K562 (cell line): Measurements from ENCODE around the gene SMIM35. TPM values are rescaled to one million over a fixed set of nuclear protein-coding genes. Genes with fewer than 3 reads are reported as not detected.

Experiments
- ASH1L ChIP-seq: fragments of 450-650 bp; IDR thresholded peaks from 2 replicates; pipeline ENCODE4 v1.6.1; 2018; ENCODE audit warnings: borderline replicate concordance, mild to moderate bottlenecking, low read depth; ENCODE audit not compliant: partially characterized antibody
- BRCA1 ChIP-seq, 2 experiments: fragments of 450-650 bp in 1 of 2; sonication (generic) in 1 of 2; formaldehyde crosslinking in 1 of 2; IDR thresholded peaks; 2 replicates each; pipeline versions ENCODE4 v1.5.0 to v1.6.1; 2017 to 2020; ENCODE audit warnings: mild to moderate bottlenecking in 1 of 2, missing genetic modification reagents in 1 of 2
- BRF1 ChIP-seq: IDR thresholded peaks from 3 replicates; pipeline ENCODE4 v1.6.1; 2011; ENCODE audit warnings: borderline replicate concordance, mild to moderate bottlenecking; ENCODE audit not compliant: insufficient read length; ENCODE audit errors: extremely low read depth
- CREBBP ChIP-seq: IDR thresholded peaks from one replicate; pipeline ENCODE4 v1.6.1; 2012; ENCODE audit warnings: low read depth, mild to moderate bottlenecking, control low read depth, inconsistent platforms, low read length
- FOXA3 ChIP-seq, 2 experiments: fragments of 450-650 bp in 1 of 2; sonication (generic) in 1 of 2; formaldehyde crosslinking; IDR thresholded peaks in 1 of 2; conservative IDR thresholded peaks in 1 of 2; 2 replicates each; pipeline versions ENCODE4 v1.4.0 to v1.8.0; 2020 to 2022; ENCODE audit warnings: mild to moderate bottlenecking in 2 of 2, missing genetic modification reagents in 1 of 2
- FOXK1 ChIP-seq: sonication (generic); formaldehyde crosslinking; IDR thresholded peaks from 2 replicates; pipeline ENCODE4 v1.8.0; 2022; ENCODE audit warnings: missing genetic modification reagents, mild to moderate bottlenecking, borderline replicate concordance
- GTF2A2 ChIP-seq: IDR thresholded peaks from 2 replicates; pipeline ENCODE4 v1.6.1; 2016; ENCODE audit warnings: mild to moderate bottlenecking, missing genetic modification characterization, missing compliant biosample characterization
- MEF2A ChIP-seq: IDR thresholded peaks from 2 replicates; pipeline ENCODE4 v1.6.1; 2011; ENCODE audit warnings: low read depth, mild to moderate bottlenecking, low read length, moderate library complexity; ENCODE audit not compliant: control insufficient read depth
- MTA3 ChIP-seq: fragments of 450-650 bp; formaldehyde crosslinking; IDR thresholded peaks from 2 replicates; pipeline ENCODE4 v1.6.1; 2017; ENCODE audit warnings: mild to moderate bottlenecking, borderline replicate concordance
- NCOR1 ChIP-seq: fragments of 450-650 bp; IDR thresholded peaks from 2 replicates; pipeline ENCODE4 v1.6.1; 2016; ENCODE audit warnings: mild to moderate bottlenecking, moderate library complexity
- PCBP1 ChIP-seq: fragments of 200-400 bp; formaldehyde crosslinking; IDR thresholded peaks from 2 replicates; pipeline ENCODE4 v1.6.1; 2018; ENCODE audit warnings: mild to moderate bottlenecking, low read depth, low read length; ENCODE audit not compliant: poor library complexity, severe bottlenecking
- PML ChIP-seq: IDR thresholded peaks from 2 replicates; pipeline ENCODE4 v1.6.1; 2012; ENCODE audit warnings: low read length, inconsistent platforms
- PTTG1 ChIP-seq: fragments of 450-650 bp; IDR thresholded peaks from 2 replicates; pipeline ENCODE4 v1.6.1; 2016; ENCODE audit warnings: low read depth, mild to moderate bottlenecking, missing genetic modification characterization, missing compliant biosample characterization
- RFX5 ChIP-seq: IDR thresholded peaks from 2 replicates; pipeline ENCODE4 v1.6.1; 2011; ENCODE audit warnings: low read depth, mild to moderate bottlenecking, improper control_type of control experiment, low read length
- SAFB2 ChIP-seq: fragments of 200-400 bp; formaldehyde crosslinking; IDR thresholded peaks from 2 replicates; pipeline ENCODE4 v1.6.1; 2018; ENCODE audit warnings: borderline replicate concordance, low read length, low read depth, moderate library complexity; ENCODE audit not compliant: severe bottlenecking
- SETDB1 ChIP-seq: IDR thresholded peaks from one replicate; pipeline ENCODE4 v1.6.1; 2012; ENCODE audit warnings: low read length, control low read depth, inconsistent platforms
- SNAPC5 ChIP-seq: fragments of 250-450 bp; sonication (Bioruptor Pico); IDR thresholded peaks from 2 replicates; pipeline ENCODE4 v1.8.0; 2021; ENCODE audit warnings: moderate library complexity, mild to moderate bottlenecking, inconsistent platforms
- SNRNP70 ChIP-seq: fragments of 200-400 bp; formaldehyde crosslinking; optimal IDR thresholded peaks from 2 replicates; pipeline ENCODE3; 2017; ENCODE audit warnings: low read depth, low read length
- TEAD4 ChIP-seq, 2 experiments: sonication (generic) in 1 of 2; formaldehyde crosslinking in 1 of 2; IDR thresholded peaks; 2 replicates each; pipeline versions ENCODE4 v1.6.1 to v1.8.0; 2012 to 2022; ENCODE audit warnings: borderline replicate concordance in 1 of 2, inconsistent platforms in 1 of 2, low read length in 1 of 2, mild to moderate bottlenecking in 1 of 2, missing genetic modification reagents in 1 of 2
- XRCC5 ChIP-seq: fragments of 200-400 bp; formaldehyde crosslinking; IDR thresholded peaks from 2 replicates; pipeline ENCODE4 v1.6.1; 2017; ENCODE audit warnings: low read depth, mild to moderate bottlenecking, low read length
- ZHX1 ChIP-seq: fragments of 150-350 bp; conservative IDR thresholded peaks from 2 replicates; pipeline ENCODE4 v1.6.1; 2014; ENCODE audit warnings: low read length
- ZNF140 ChIP-seq: fragments of 250-450 bp; sonication (Bioruptor Pico); IDR thresholded peaks from 2 replicates; pipeline ENCODE4 v1.8.0; 2021; ENCODE audit warnings: moderate library complexity, mild to moderate bottlenecking, inconsistent platforms
- ZNF408 ChIP-seq: fragments of 250-450 bp; sonication (Bioruptor Pico); IDR thresholded peaks from 2 replicates; pipeline ENCODE4 v1.4.0; 2020; ENCODE audit warnings: low read depth, mild to moderate bottlenecking, moderate library complexity
- ZNF589 ChIP-seq: fragments of 200-800 bp; sonication (Bioruptor generic); IDR thresholded peaks from 2 replicates; pipeline ENCODE4 v1.6.1; 2016; ENCODE audit warnings: low read depth, missing genetic modification characterization, missing compliant biosample characterization
- polyA plus RNA-seq, 8 experiments: library from polyadenylated mRNA; depleted of rRNA in 4 of 8; stranded (reverse) in 5 of 8; unstranded in 3 of 8; fragments of >200 nt; fragmentation: Nextera tagmentation in 2 of 8; fragmentation: Illumina TruSeq in 1 of 8; extraction: Ambion mirVana in 2 of 8; extraction: Trizol in 1 of 8; gene quantifications; 2 replicates each; pipeline versions ENCODE4 v1.2.1 to v1.2.3, GENCODE V29; 2011 to 2014; ENCODE audit warnings: inconsistent platforms in 1 of 8, missing spikeins in 1 of 8
- total RNA-seq, 7 experiments: library from RNA; depleted of rRNA in 6 of 7; stranded (reverse); fragments of >200 nt in 6 of 7; fragmentation: Illumina TruSeq in 2 of 7; extraction: Trizol in 2 of 7; gene quantifications; 2 replicates each; pipeline versions ENCODE4 v1.2.1 to v1.2.3, GENCODE V29; 2011 to 2021; ENCODE audit warnings: low replicate concordance in 1 of 7

The SMIM35 gene
- total and polyA plus RNA-seq, 9 of the 15 experiments (the other 6 are each of a cell fraction or from before 2014, with no cell fraction given) = 0.03 TPM; not detected in 7

- TF ChIP-seq MTA3 (peak; percentile 93; the same call in 1 of the 2 replicates), ZNF589 (CRISPR knock-in tag) (no peak), ZHX1 (no peak), ZNF140 (no peak), TEAD4 (IDR thresholded peaks at IDR 0.05; ENCODE audit: low read length) (no peak), TEAD4 (CRISPR knock-in tag; IDR thresholded peaks at IDR 0.05; ENCODE audit: borderline replicate concordance) (peak; percentile 98), PCBP1 (peak; percentile 76), PTTG1 (tag) (no peak), SETDB1 (no peak), SAFB2 (no peak), PML (no peak), RFX5 (no peak), ASH1L (peak; percentile 75), NCOR1 (no peak), GTF2A2 (tag) (no peak), BRCA1 (IDR thresholded peaks at IDR 0.05) (no peak), BRCA1 (CRISPR knock-in tag; IDR thresholded peaks at IDR 0.05) (0 out of 2 replicates have a peak, but pooled peaks have one; percentile 60), BRF1 (no peak), MEF2A (no peak), SNRNP70 (no peak), CREBBP (no peak), ZNF408 (CRISPR knock-in tag) (no peak), XRCC5 (no peak; the same call in 1 of the 2 replicates), SNAPC5 (no peak), FOXA3 (CRISPR knock-in tag; conservative IDR thresholded peaks at IDR 0.05 in 1 of 2, IDR thresholded peaks at IDR 0.05 in 1 of 2) (peak in 1 of 2 experiments; percentile 93; a peak in 2 of 4 replicates), FOXK1 (CRISPR knock-in tag) (peak; percentile 98)
Observed at GRCh38 chr11:117985953-117986887, 100.5 kb downstream of the SMIM35 start, which contains the start of gene IL10RA (continued).
